ENCODE results near the gene CARMIL1. TPM values are rescaled to one million over a fixed set of nuclear protein-coding genes. Genes with fewer than 3 reads are reported as not detected.

The CARMIL1 gene
- total RNA-seq, 1 donor from 2014 or later, result 37.6 TPM

- Histone ChIP-seq H3K27me3 (no peaks in the 10 kb centered on the region), H3K4me1 (peaks cover 25% of the 10 kb centered on the region), H3K27ac (no peak overlapping the region), H3K36me3 (no peaks in the 10 kb centered on the region), H3K9me3 (no peaks in the 10 kb centered on the region), H3K4me3 (no peak overlapping the region)
- TF ChIP-seq CTCF (IDR thresholded peaks at IDR 0.05), result no peak
- intact Hi-C loops (cut with DNase I), result loop anchor here (5.0 kb wide), 1 partner anchor 209 kb away; no protein-coding TSS in a partner anchor
- ATAC-seq (no peak), DNase-seq (no peak)
Observed at GRCh38 chr6:25277857-25278256, 1.3 kb upstream of the CARMIL1 start.

- intact Hi-C loops (cut with DNase I), result loop anchor here (5.0 kb wide), 1 partner anchor 209 kb away; no protein-coding TSS in a partner anchor
- peak overlapping the region; percentile 79 for H3K4me3 ChIP-seq
- no peak for TF ChIP-seq CTCF (IDR thresholded peaks at IDR 0.05)
- peak overlapping the region; percentile 79 for H3K27ac ChIP-seq
- ATAC-seq, result no peak
- peaks cover 25% of the 10 kb centered on the region for H3K4me1 ChIP-seq
- H3K36me3 ChIP-seq, result no peaks in the 10 kb centered on the region
- DNase-seq, result no peak
- H3K9me3 ChIP-seq, result no peaks in the 10 kb centered on the region
- no peaks in the 10 kb centered on the region for H3K27me3 ChIP-seq
Observed at GRCh38 chr6:25278261-25278913, 787 bp upstream of the CARMIL1 start.

- peaks cover 25% of the 10 kb centered on the region for H3K4me1 ChIP-seq
- peak; percentile 8 for ATAC-seq
- intact Hi-C loops (cut with DNase I), result loop anchor here (5.0 kb wide), 1 partner anchor 207 kb away; no protein-coding TSS in a partner anchor
- no peak for TF ChIP-seq CTCF (IDR thresholded peaks at IDR 0.05)
- no peaks in the 10 kb centered on the region for H3K9me3 ChIP-seq
- no peaks in the 10 kb centered on the region for H3K36me3 ChIP-seq
- peak; percentile 70 for DNase-seq
- H3K4me3 ChIP-seq, result peak overlapping the region; percentile 79
- no peaks in the 10 kb centered on the region for H3K27me3 ChIP-seq
- peak overlapping the region; percentile 79 for H3K27ac ChIP-seq
Observed at GRCh38 chr6:25279748-25280343, 672 bp downstream of the CARMIL1 start.

GRCh38 chr6:25280344-25281074 lies 1.3 kb downstream of the CARMIL1 start:
- no peak for TF ChIP-seq CTCF (IDR thresholded peaks at IDR 0.05)
- DNase-seq (no peak), ATAC-seq (no peak)
- H3K4me1 ChIP-seq, result peaks cover 25% of the 10 kb centered on the region
- no peaks in the 10 kb centered on the region for H3K27me3 ChIP-seq
- peak overlapping the region; percentile 79 for H3K4me3 ChIP-seq
- H3K9me3 ChIP-seq, result no peaks in the 10 kb centered on the region
- intact Hi-C loops (cut with DNase I), result no loop called here
- H3K36me3 ChIP-seq, result no peaks in the 10 kb centered on the region
- peak overlapping the region; percentile 79 for H3K27ac ChIP-seq

GRCh38 chr6:25286891-25287290 lies 7.7 kb downstream of the CARMIL1 start:
- H3K36me3 ChIP-seq, result no peaks in the 10 kb centered on the region
- ATAC-seq, result no peak
- DNase-seq, result no peak
- peaks cover 21% of the 10 kb centered on the region for H3K4me1 ChIP-seq
- no peak overlapping the region for H3K4me3 ChIP-seq
- TF ChIP-seq CTCF (IDR thresholded peaks at IDR 0.05), result no peak
- H3K27me3 ChIP-seq, result no peaks in the 10 kb centered on the region
- intact Hi-C loops (cut with DNase I), result no loop called here
- no peak overlapping the region for H3K27ac ChIP-seq
- H3K9me3 ChIP-seq, result no peaks in the 10 kb centered on the region

Measured in upper lobe of right lung (tissue), 1 donor.